Measurements from ENCODE around the gene SCYL1. TPM values are rescaled to one million over a fixed set of nuclear protein-coding genes. Genes with fewer than 3 reads are reported as not detected.
A peak's percentile ranks its signal among the peaks of the same experiment; 100 is the strongest.

Gene SCYL1
- total RNA-seq, 1 donor from 2014 or later: 75.7 TPM

DNA sequence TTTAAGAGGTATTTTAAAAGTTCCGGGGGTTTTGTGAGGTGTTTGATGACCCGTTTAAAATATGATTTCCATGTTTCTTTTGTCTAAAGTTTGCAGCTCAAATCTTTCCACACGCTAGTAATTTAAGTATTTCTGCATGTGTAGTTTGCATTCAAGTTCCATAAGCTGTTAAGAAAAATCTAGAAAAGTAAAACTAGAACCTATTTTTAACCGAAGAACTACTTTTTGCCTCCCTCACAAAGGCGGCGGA lies 26.2 kb upstream of the SCYL1 start:
- intact Hi-C loops (cut with micrococcal nuclease): no loop called here
- peaks cover 5% of the 10 kb centered on the region for H3K36me3 Mint-ChIP-seq (ENCODE audit: low read depth)
- no peaks in the 10 kb centered on the region for H3K27me3 Mint-ChIP-seq
- TF ChIP-seq, protein P1, sequence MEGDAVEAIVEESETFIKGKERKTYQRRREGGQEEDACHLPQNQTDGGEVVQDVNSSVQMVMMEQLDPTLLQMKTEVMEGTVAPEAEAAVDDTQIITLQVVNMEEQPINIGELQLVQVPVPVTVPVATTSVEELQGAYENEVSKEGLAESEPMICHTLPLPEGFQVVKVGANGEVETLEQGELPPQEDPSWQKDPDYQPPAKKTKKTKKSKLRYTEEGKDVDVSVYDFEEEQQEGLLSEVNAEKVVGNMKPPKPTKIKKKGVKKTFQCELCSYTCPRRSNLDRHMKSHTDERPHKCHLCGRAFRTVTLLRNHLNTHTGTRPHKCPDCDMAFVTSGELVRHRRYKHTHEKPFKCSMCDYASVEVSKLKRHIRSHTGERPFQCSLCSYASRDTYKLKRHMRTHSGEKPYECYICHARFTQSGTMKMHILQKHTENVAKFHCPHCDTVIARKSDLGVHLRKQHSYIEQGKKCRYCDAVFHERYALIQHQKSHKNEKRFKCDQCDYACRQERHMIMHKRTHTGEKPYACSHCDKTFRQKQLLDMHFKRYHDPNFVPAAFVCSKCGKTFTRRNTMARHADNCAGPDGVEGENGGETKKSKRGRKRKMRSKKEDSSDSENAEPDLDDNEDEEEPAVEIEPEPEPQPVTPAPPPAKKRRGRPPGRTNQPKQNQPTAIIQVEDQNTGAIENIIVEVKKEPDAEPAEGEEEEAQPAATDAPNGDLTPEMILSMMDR (IDR thresholded peaks at IDR 0.05): no peak
- ATAC-seq (ENCODE audit: low read depth) (no peak), DNase-seq (no peak)
- ChIA-PET POLR2A (interaction anchor here (0.7 to 26.3 kb wide), 44 partner anchors 6 to 647 kb away, joined by 3 to 3752 read pairs (median 6); partner anchors contain the start of genes DPF2, EHBP1L1, FAM89B and FAU), CTCF (interaction anchor here (0.9 to 16.7 kb wide), 8 partner anchors 9 to 120 kb away, joined by 3 to 289 read pairs (median 12); partner anchors contain the start of genes NEAT1 and SLC25A45)
- peaks cover 47% of the 10 kb centered on the region for H3K4me1 Mint-ChIP-seq
- no peak overlapping the region for H3K4me3 Mint-ChIP-seq
- no peaks in the 10 kb centered on the region for H3K9me3 Mint-ChIP-seq
- H3K27ac Mint-ChIP-seq: no peak overlapping the region

DNA sequence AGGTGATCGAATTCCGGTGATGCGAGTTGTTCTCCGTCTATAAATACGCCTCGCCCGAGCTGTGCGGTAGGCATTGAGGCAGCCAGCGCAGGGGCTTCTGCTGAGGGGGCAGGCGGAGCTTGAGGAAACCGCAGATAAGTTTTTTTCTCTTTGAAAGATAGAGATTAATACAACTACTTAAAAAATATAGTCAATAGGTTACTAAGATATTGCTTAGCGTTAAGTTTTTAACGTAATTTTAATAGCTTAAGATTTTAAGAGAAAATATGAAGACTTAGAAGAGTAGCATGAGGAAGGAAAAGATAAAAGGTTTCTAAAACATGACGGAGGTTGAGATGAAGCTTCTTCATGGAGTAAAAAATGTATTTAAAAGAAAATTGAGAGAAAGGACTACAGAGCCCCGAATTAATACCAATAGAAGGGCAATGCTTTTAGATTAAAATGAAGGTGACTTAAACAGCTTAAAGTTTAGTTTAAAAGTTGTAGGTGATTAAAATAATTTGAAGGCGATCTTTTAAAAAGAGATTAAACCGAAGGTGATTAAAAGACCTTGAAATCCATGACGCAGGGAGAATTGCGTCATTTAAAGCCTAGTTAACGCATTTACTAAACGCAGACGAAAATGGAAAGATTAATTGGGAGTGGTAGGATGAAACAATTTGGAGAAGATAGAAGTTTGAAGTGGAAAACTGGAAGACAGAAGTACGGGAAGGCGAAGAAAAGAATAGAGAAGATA lies 25.7 kb upstream of the SCYL1 start, which contains the start of gene MALAT1:
TSS of gene MALAT1 (plus strand) at position 69 of the 736 bp plus-strand sequence.
- H3K27ac Mint-ChIP-seq: no peak within 1 kb of the TSS
- CTCF ChIA-PET: interaction anchor here (0.9 to 16.7 kb wide), 9 partner anchors 9 to 133 kb away, joined by 3 to 289 read pairs (median 10); partner anchors contain the start of genes NEAT1 and SLC25A45
- intact Hi-C loops (cut with micrococcal nuclease): no loop called here
- peaks cover 47% of the 10 kb centered on the region for H3K4me1 Mint-ChIP-seq
- no peaks in the 10 kb centered on the region for H3K9me3 Mint-ChIP-seq
- no peak within 1 kb of the TSS for H3K4me3 Mint-ChIP-seq
- ATAC-seq (ENCODE audit: low read depth) (peak; percentile 23), DNase-seq (peak; percentile 92)
- no peaks in the 10 kb centered on the region for H3K27me3 Mint-ChIP-seq
- POLR2A ChIA-PET: interaction anchor here (0.7 to 26.3 kb wide), 49 partner anchors 5 to 648 kb away, joined by 3 to 3752 read pairs (median 6); partner anchors contain the start of genes DPF2, EHBP1L1, FAM89B and FAU
- peaks cover 10% of the 10 kb centered on the region for H3K36me3 Mint-ChIP-seq (ENCODE audit: low read depth)
- TF ChIP-seq, protein P1 (IDR thresholded peaks at IDR 0.05): no peak

DNA sequence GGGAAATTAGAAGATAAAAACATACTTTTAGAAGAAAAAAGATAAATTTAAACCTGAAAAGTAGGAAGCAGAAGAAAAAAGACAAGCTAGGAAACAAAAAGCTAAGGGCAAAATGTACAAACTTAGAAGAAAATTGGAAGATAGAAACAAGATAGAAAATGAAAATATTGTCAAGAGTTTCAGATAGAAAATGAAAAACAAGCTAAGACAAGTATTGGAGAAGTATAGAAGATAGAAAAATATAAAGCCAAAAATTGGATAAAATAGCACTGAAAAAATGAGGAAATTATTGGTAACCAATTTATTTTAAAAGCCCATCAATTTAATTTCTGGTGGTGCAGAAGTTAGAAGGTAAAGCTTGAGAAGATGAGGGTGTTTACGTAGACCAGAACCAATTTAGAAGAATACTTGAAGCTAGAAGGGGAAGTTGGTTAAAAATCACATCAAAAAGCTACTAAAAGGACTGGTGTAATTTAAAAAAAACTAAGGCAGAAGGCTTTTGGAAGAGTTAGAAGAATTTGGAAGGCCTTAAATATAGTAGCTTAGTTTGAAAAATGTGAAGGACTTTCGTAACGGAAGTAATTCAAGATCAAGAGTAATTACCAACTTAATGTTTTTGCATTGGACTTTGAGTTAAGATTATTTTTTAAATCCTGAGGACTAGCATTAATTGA lies 25.0 kb upstream of the SCYL1 start:
- no peak overlapping the region for H3K4me3 Mint-ChIP-seq
- no peaks in the 10 kb centered on the region for H3K27me3 Mint-ChIP-seq
- POLR2A ChIA-PET: interaction anchor here (0.7 to 26.3 kb wide), 30 partner anchors 4 to 739 kb away, joined by 3 to 3752 read pairs (median 6); partner anchors contain the start of genes DPF2, FAM89B, FRMD8 and MALAT1
- ATAC-seq (ENCODE audit: low read depth): no peak
- H3K27ac Mint-ChIP-seq: no peak overlapping the region
- intact Hi-C loops (cut with micrococcal nuclease): no loop called here
- peaks cover 47% of the 10 kb centered on the region for H3K4me1 Mint-ChIP-seq
- CTCF ChIA-PET: interaction anchor here (1.2 to 16.7 kb wide), 8 partner anchors 10 to 133 kb away, joined by 3 to 289 read pairs (median 9); partner anchors contain the start of genes NEAT1 and SLC25A45
- TF ChIP-seq, protein P1 (IDR thresholded peaks at IDR 0.05): no peak
- no peaks in the 10 kb centered on the region for H3K9me3 Mint-ChIP-seq
- H3K36me3 Mint-ChIP-seq (ENCODE audit: low read depth): peaks cover 17% of the 10 kb centered on the region
- no peak for DNase-seq

DNA sequence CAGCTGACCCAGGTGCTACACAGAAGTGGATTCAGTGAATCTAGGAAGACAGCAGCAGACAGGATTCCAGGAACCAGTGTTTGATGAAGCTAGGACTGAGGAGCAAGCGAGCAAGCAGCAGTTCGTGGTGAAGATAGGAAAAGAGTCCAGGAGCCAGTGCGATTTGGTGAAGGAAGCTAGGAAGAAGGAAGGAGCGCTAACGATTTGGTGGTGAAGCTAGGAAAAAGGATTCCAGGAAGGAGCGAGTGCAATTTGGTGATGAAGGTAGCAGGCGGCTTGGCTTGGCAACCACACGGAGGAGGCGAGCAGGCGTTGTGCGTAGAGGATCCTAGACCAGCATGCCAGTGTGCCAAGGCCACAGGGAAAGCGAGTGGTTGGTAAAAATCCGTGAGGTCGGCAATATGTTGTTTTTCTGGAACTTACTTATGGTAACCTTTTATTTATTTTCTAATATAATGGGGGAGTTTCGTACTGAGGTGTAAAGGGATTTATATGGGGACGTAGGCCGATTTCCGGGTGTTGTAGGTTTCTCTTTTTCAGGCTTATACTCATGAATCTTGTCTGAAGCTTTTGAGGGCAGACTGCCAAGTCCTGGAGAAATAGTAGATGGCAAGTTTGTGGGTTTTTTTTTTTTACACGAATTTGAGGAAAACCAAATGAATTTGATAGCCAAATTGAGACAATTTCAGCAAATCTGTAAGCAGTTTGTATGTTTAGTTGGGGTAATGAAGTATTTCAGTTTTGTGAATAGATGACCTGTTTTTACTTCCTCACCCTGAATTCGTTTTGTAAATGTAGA lies 24.3 kb upstream of the SCYL1 start:
- POLR2A ChIA-PET: interaction anchor here (0.7 to 26.3 kb wide), 20 partner anchors 4 to 740 kb away, joined by 3 to 3752 read pairs (median 9); partner anchors contain the start of genes DPF2, FAM89B, FRMD8 and MALAT1
- no peaks in the 10 kb centered on the region for H3K27me3 Mint-ChIP-seq
- H3K4me3 Mint-ChIP-seq: no peak overlapping the region
- DNase-seq (no peak), ATAC-seq (ENCODE audit: low read depth) (no peak)
- intact Hi-C loops (cut with micrococcal nuclease): no loop called here
- CTCF ChIA-PET: interaction anchor here (1.2 to 16.7 kb wide), 7 partner anchors 9 to 134 kb away, joined by 3 to 289 read pairs (median 8); partner anchors contain the start of genes NEAT1 and SLC25A45
- peaks cover 52% of the 10 kb centered on the region for H3K4me1 Mint-ChIP-seq
- no peak overlapping the region for H3K27ac Mint-ChIP-seq
- TF ChIP-seq, protein P1 (IDR thresholded peaks at IDR 0.05): no peak
- peaks cover 25% of the 10 kb centered on the region for H3K36me3 Mint-ChIP-seq (ENCODE audit: low read depth)
- no peaks in the 10 kb centered on the region for H3K9me3 Mint-ChIP-seq

All from activated B cell treated with CpG ODN at 0.5 μM for 24 hours (primary cell).